Liver (tissue), 9 donors: ENCODE results near the gene BPIFB4. TPM values are rescaled to one million over a fixed set of nuclear protein-coding genes. Genes with fewer than 3 reads are reported as not detected.

Source experiments
- DNase-seq: peaks from one replicate; pipeline ENCODE4 v3.0.0-alpha.2; 2017; ENCODE audit warnings: low spot score
- H3K27ac ChIP-seq, 2 donors: one replicate each; pipeline ENCODE4 v1.7.0; 2013; ENCODE audit warnings: inconsistent platforms in 2 of 2, low read length in 2 of 2, control low read depth in 1 of 2, low read depth in 1 of 2, mild to moderate bottlenecking in 1 of 2
- H3K27me3 ChIP-seq, 4 donors: one replicate each; pipeline versions ENCODE4 v1.6.1 to v1.7.0; 2013; ENCODE audit warnings: low read length in 3 of 4, inconsistent platforms in 1 of 4, mild to moderate bottlenecking in 1 of 4, moderate library complexity in 1 of 4; ENCODE audit not compliant: control insufficient read depth in 4 of 4, insufficient read depth in 4 of 4
- H3K36me3 ChIP-seq, 4 donors: one replicate each; pipeline versions ENCODE4 v1.6.1 to v1.7.0; 2013; ENCODE audit warnings: low read length in 3 of 4, mild to moderate bottlenecking in 3 of 4, low read depth in 1 of 4, moderate library complexity in 1 of 4; ENCODE audit not compliant: control insufficient read depth in 4 of 4, insufficient read depth in 3 of 4
- H3K4me1 ChIP-seq, 4 donors: one replicate each; pipeline versions ENCODE4 v1.6.1 to v1.7.0; 2013; ENCODE audit warnings: low read length in 3 of 4, mild to moderate bottlenecking in 3 of 4, moderate library complexity in 1 of 4; ENCODE audit not compliant: control insufficient read depth in 4 of 4, insufficient read depth in 4 of 4
- H3K4me3 ChIP-seq, 3 donors: one replicate each; pipeline versions ENCODE4 v1.6.1 to v1.7.0; 2013; ENCODE audit warnings: low read length in 3 of 3, control low read depth in 1 of 3, low read depth in 1 of 3, mild to moderate bottlenecking in 1 of 3
- H3K9ac ChIP-seq, 2 donors: one replicate each; pipeline ENCODE4 v1.7.0; 2013; ENCODE audit warnings: low read length in 2 of 2, mild to moderate bottlenecking in 2 of 2, moderate library complexity in 2 of 2, control low read depth in 1 of 2, low read depth in 1 of 2
- H3K9me3 ChIP-seq, 4 donors: one replicate each; pipeline versions ENCODE4 v1.6.1 to v1.7.0; 2013; ENCODE audit warnings: low read length in 3 of 4; ENCODE audit not compliant: control insufficient read depth in 4 of 4
- ATF3 ChIP-seq: IDR thresholded peaks from 2 replicates; pipeline ENCODE4 v1.6.1; 2016; ENCODE audit warnings: antibody characterized with exemption
- CTCF ChIP-seq: fragments of 150-350 bp; IDR thresholded peaks from 2 replicates; pipeline ENCODE4 v1.5.1; 2017; ENCODE audit warnings: improper control_type of control experiment, low read depth, low read length; ENCODE audit not compliant: missing input control
- FOXA1 ChIP-seq: IDR thresholded peaks from 2 replicates; pipeline ENCODE4 v1.6.1; 2016; ENCODE audit warnings: antibody characterized with exemption
- FOXA2 ChIP-seq: IDR thresholded peaks from 2 replicates; pipeline ENCODE4 v1.6.1; 2016; ENCODE audit warnings: antibody characterized with exemption
- GABPA ChIP-seq, 2 donors: IDR thresholded peaks in 1 of 2; conservative IDR thresholded peaks in 1 of 2; 2 replicates each; pipeline ENCODE4 v1.6.1; 2016; ENCODE audit warnings: antibody characterized with exemption in 2 of 2, mild to moderate bottlenecking in 1 of 2, moderate library complexity in 1 of 2
- HNF4A ChIP-seq, 2 donors: conservative IDR thresholded peaks; 2 replicates each; pipeline ENCODE4 v1.6.1; 2016; ENCODE audit warnings: antibody characterized with exemption in 2 of 2, mild to moderate bottlenecking in 2 of 2
- HNF4G ChIP-seq: IDR thresholded peaks from 2 replicates; pipeline ENCODE4 v1.6.1; 2016; ENCODE audit warnings: antibody characterized with exemption
- JUND ChIP-seq, 2 donors: IDR thresholded peaks; 2 replicates each; pipeline ENCODE4 v1.6.1; 2016; ENCODE audit warnings: antibody characterized with exemption in 2 of 2
- MAX ChIP-seq: IDR thresholded peaks from 2 replicates; pipeline ENCODE4 v1.6.1; 2016; ENCODE audit warnings: antibody characterized with exemption
- NR2F2 ChIP-seq: IDR thresholded peaks from 2 replicates; pipeline ENCODE4 v1.6.1; 2016; ENCODE audit warnings: antibody characterized with exemption
- RAD21 ChIP-seq, 2 donors: IDR thresholded peaks; 2 replicates each; pipeline ENCODE4 v1.6.1; 2016; ENCODE audit warnings: antibody characterized with exemption in 2 of 2, mild to moderate bottlenecking in 2 of 2
- REST ChIP-seq: IDR thresholded peaks from 2 replicates; pipeline ENCODE4 v1.6.1; 2016; ENCODE audit warnings: antibody characterized with exemption, mild to moderate bottlenecking
- RXRA ChIP-seq, 2 donors: IDR thresholded peaks; 2 replicates each; pipeline ENCODE4 v1.6.1; 2017 to 2018; ENCODE audit warnings: antibody characterized with exemption in 2 of 2, mild to moderate bottlenecking in 1 of 2
- SP1 ChIP-seq: IDR thresholded peaks from 2 replicates; pipeline ENCODE4 v1.6.1; 2018; ENCODE audit warnings: antibody characterized with exemption, mild to moderate bottlenecking
- TAF1 ChIP-seq: conservative IDR thresholded peaks from 2 replicates; pipeline ENCODE4 v1.6.1; 2016; ENCODE audit warnings: antibody characterized with exemption, mild to moderate bottlenecking
- YY1 ChIP-seq: IDR thresholded peaks from 2 replicates; pipeline ENCODE4 v1.6.1; 2016; ENCODE audit warnings: antibody characterized with exemption, mild to moderate bottlenecking
- ZBTB33 ChIP-seq: IDR thresholded peaks from 2 replicates; pipeline ENCODE4 v1.6.1; 2016; ENCODE audit warnings: antibody characterized with exemption
- WGBS: extraction: QIAGEN DNeasy Blood & Tissue Kit; methylation state at CpG from one replicate; pipeline ENCODE4 v1.1.7; 2013; 5-methylcytosine and 5-hydroxymethylcytosine counted together
- polyA plus RNA-seq, 2 donors: library from polyadenylated mRNA; stranded (reverse) in 1 of 2; unstranded in 1 of 2; fragments of 200-250 nt in 1 of 2; fragments of >200 nt in 1 of 2; fragmentation: Nextera tagmentation in 1 of 2; extraction: Ambion mirVana in 1 of 2; gene quantifications; one replicate each; pipeline versions ENCODE4 v1.2.1 to v1.2.3, GENCODE V29; 2013 to 2015
- total RNA-seq, 2 donors: library from RNA; depleted of rRNA; stranded (reverse); fragments of >200 nt; gene quantifications; one replicate each; pipeline ENCODE4 v1.2.3, GENCODE V29; 2014
- donor health status: healthy.
- donor health status: healthy.
- donor health status: healthy.
- donor health status: healthy.
- donor health status: healthy.

The BPIFB4 gene
- total and polyA plus RNA-seq, 4 donors, result 0.16 TPM; not detected in 3

- H3K4me1 ChIP-seq, result no peaks in the 10 kb centered on the region
- H3K27ac ChIP-seq, result no peak overlapping the region
- WGBS, result 92% methylated on average over 20 of the region's 20 CpGs
- H3K9ac ChIP-seq, result no peak overlapping the region
- TF ChIP-seq GABPA (IDR thresholded peaks at IDR 0.05 in 1 of 2, conservative IDR thresholded peaks at IDR 0.05 in 1 of 2) (no peak), TAF1 (no peak), JUND (IDR thresholded peaks at IDR 0.05) (no peak), NR2F2 (no peak), SP1 (no peak), HNF4A (conservative IDR thresholded peaks at IDR 0.05) (no peak), FOXA1 (no peak), CTCF (no peak), FOXA2 (no peak), HNF4G (no peak), REST (no peak), ATF3 (no peak), RAD21 (IDR thresholded peaks at IDR 0.05) (no peak), ZBTB33 (no peak), RXRA (IDR thresholded peaks at IDR 0.05) (no peak), MAX (no peak), YY1 (no peak)
- no peaks in the 10 kb centered on the region for H3K9me3 ChIP-seq
- no peaks in the 10 kb centered on the region for H3K36me3 ChIP-seq
- H3K27me3 ChIP-seq, result no peaks in the 10 kb centered on the region
- no peak overlapping the region for H3K4me3 ChIP-seq
- no peak for DNase-seq
Measured at GRCh38 chr20:33083544-33084340, 4.3 kb downstream of the BPIFB4 start.
